H9 (cell line): Measurements from ENCODE around the gene OR8B2. TPM values are rescaled to one million over a fixed set of nuclear protein-coding genes. Genes with fewer than 3 reads are reported as not detected.

Experiments
- DNase-seq: peaks from one replicate; pipeline ENCODE4 v3.0.0-alpha.2; 2017
- H2AFZ ChIP-seq: one replicate; pipeline ENCODE4 v1.6.1; 2013; ENCODE audit warnings: mild to moderate bottlenecking, low read length, control low read depth, moderate library complexity
- H2AK5ac ChIP-seq: 2 replicates; pipeline ENCODE4 v1.6.1; 2013; ENCODE audit warnings: low read length, control low read depth, mixed read lengths; ENCODE audit not compliant: insufficient read length
- H2BK120ac ChIP-seq: one replicate; pipeline ENCODE4 v1.6.1; 2013; ENCODE audit warnings: low read depth, mild to moderate bottlenecking, low read length, control low read depth, inconsistent platforms; ENCODE audit not compliant: poor library complexity, severe bottlenecking
- H2BK12ac ChIP-seq: 2 replicates; pipeline ENCODE4 v1.6.1; 2013; ENCODE audit warnings: low read length, control low read depth, mixed read lengths, low read depth; ENCODE audit not compliant: insufficient read length
- H2BK15ac ChIP-seq: 2 replicates; pipeline ENCODE4 v1.6.1; 2013; ENCODE audit warnings: low read depth, low read length, control low read depth
- H2BK20ac ChIP-seq: one replicate; pipeline ENCODE4 v1.6.1; 2013; ENCODE audit warnings: low read depth, mild to moderate bottlenecking, low read length, control low read depth, inconsistent platforms; ENCODE audit not compliant: poor library complexity, severe bottlenecking
- H2BK5ac ChIP-seq: 2 replicates; pipeline ENCODE4 v1.6.1; 2013; ENCODE audit warnings: low read length, control low read depth, mixed read lengths; ENCODE audit not compliant: insufficient read length
- H3K14ac ChIP-seq: 2 replicates; pipeline ENCODE4 v1.6.1; 2013; ENCODE audit warnings: low read length, control low read depth; ENCODE audit not compliant: insufficient read depth
- H3K18ac ChIP-seq: 2 replicates; pipeline ENCODE4 v1.6.1; 2013; ENCODE audit warnings: low read depth, mild to moderate bottlenecking, mixed read lengths, low read length, control low read depth; ENCODE audit not compliant: insufficient read length
- H3K23ac ChIP-seq: 2 replicates; pipeline ENCODE4 v1.6.1; 2013; ENCODE audit warnings: low read length, control low read depth, mixed read lengths, low read depth; ENCODE audit not compliant: insufficient read length
- H3K23me2 ChIP-seq: 2 replicates; pipeline ENCODE4 v1.6.1; 2013; ENCODE audit warnings: low read depth, mild to moderate bottlenecking, mixed read lengths, low read length, control low read depth; ENCODE audit not compliant: insufficient read length, poor library complexity, severe bottlenecking
- H3K27ac ChIP-seq: 2 replicates; pipeline ENCODE4 v1.5.1; 2013; ENCODE audit warnings: low read length, control low read depth, mixed read lengths, low read depth; ENCODE audit not compliant: insufficient read length
- H3K27me3 ChIP-seq: 2 replicates; pipeline ENCODE4 v1.6.1; 2013; ENCODE audit warnings: low read length, control low read depth, inconsistent platforms; ENCODE audit not compliant: insufficient read depth
- H3K4ac ChIP-seq: 2 replicates; pipeline ENCODE4 v1.6.1; 2013; ENCODE audit warnings: low read depth, mild to moderate bottlenecking, control low read depth, inconsistent platforms, low read length, moderate library complexity
- H3K4me1 ChIP-seq: 2 replicates; pipeline ENCODE4 v1.6.1; 2013; ENCODE audit warnings: low read length, control low read depth, inconsistent platforms; ENCODE audit not compliant: insufficient read depth
- H3K4me2 ChIP-seq: 2 replicates; pipeline ENCODE4 v1.6.1; 2013; ENCODE audit warnings: low read length, control low read depth, mixed read lengths; ENCODE audit not compliant: insufficient read length, insufficient read depth
- H3K56ac ChIP-seq: 2 replicates; pipeline ENCODE4 v1.6.1; 2013; ENCODE audit warnings: low read depth, mild to moderate bottlenecking, mixed read lengths, low read length, control low read depth; ENCODE audit not compliant: insufficient read length
- H3K79me1 ChIP-seq: 2 replicates; pipeline ENCODE4 v1.6.1; 2013; ENCODE audit warnings: low read depth, mild to moderate bottlenecking, moderate library complexity, low read length, control low read depth, inconsistent platforms; ENCODE audit not compliant: insufficient read depth, poor library complexity, severe bottlenecking
- H3K79me2 ChIP-seq: 2 replicates; pipeline ENCODE4 v1.6.1; 2013; ENCODE audit warnings: low read length, control low read depth, inconsistent platforms; ENCODE audit not compliant: insufficient read depth
- H3K9ac ChIP-seq: 2 replicates; pipeline ENCODE4 v1.6.1; 2013; ENCODE audit warnings: low read length, control low read depth, mixed read lengths; ENCODE audit not compliant: insufficient read length; ENCODE audit errors: extremely low read depth
- H3K9me3 ChIP-seq: one replicate; pipeline ENCODE4 v1.6.1; 2013; ENCODE audit warnings: low read depth, low read length, inconsistent platforms; ENCODE audit not compliant: control insufficient read depth
- H3T11ph ChIP-seq: one replicate; pipeline ENCODE4 v1.6.1; 2013; ENCODE audit warnings: mild to moderate bottlenecking, low read length, control low read depth, inconsistent platforms
- H4K20me1 ChIP-seq: one replicate; pipeline ENCODE4 v1.6.1; 2013; ENCODE audit not compliant: control insufficient read depth, insufficient read length, insufficient read depth
- H4K5ac ChIP-seq: 2 replicates; pipeline ENCODE4 v1.6.1; 2013; ENCODE audit warnings: low read depth, mild to moderate bottlenecking, mixed read lengths, low read length, control low read depth; ENCODE audit not compliant: insufficient read length
- H4K8ac ChIP-seq: replicated peaks from 2 replicates; pipeline ENCODE4 v1.6.1; 2013; ENCODE audit warnings: low read length, control low read depth, mixed read lengths, low read depth; ENCODE audit not compliant: insufficient read length
- H4K91ac ChIP-seq: 2 replicates; pipeline ENCODE4 v1.6.1; 2013; ENCODE audit warnings: low read depth, mild to moderate bottlenecking, moderate library complexity, mixed read lengths, low read length, control low read depth; ENCODE audit not compliant: insufficient read length
- H3K27ac Mint-ChIP-seq, 3 experiments: 2 replicates in 2 of 3; 3 replicates in 1 of 3; pipeline ENCODE4 v1.8.0; 2020 to 2021; ENCODE audit warnings: mixed read lengths in 3 of 3, mild to moderate bottlenecking in 1 of 3, moderate library complexity in 1 of 3
- H3K27me3 Mint-ChIP-seq: 2 replicates; pipeline ENCODE4 v1.8.0; 2021; ENCODE audit warnings: low read depth, mild to moderate bottlenecking, moderate library complexity, mixed read lengths
- H3K36me3 Mint-ChIP-seq, 3 experiments: 2 replicates in 2 of 3; 3 replicates in 1 of 3; pipeline ENCODE4 v1.8.0; 2020 to 2021; ENCODE audit warnings: low read depth in 3 of 3, mixed read lengths in 3 of 3; ENCODE audit not compliant: insufficient read depth in 1 of 3
- H3K4me1 Mint-ChIP-seq, 2 experiments: 2 replicates each; pipeline ENCODE4 v1.8.0; 2020; ENCODE audit warnings: mixed read lengths in 2 of 2
- H3K4me3 Mint-ChIP-seq, 2 experiments: 2 replicates in 1 of 2; 3 replicates in 1 of 2; pipeline ENCODE4 v1.8.0; 2020 to 2021; ENCODE audit warnings: mild to moderate bottlenecking in 2 of 2, mixed read lengths in 2 of 2, moderate library complexity in 1 of 2
- H3K9me3 Mint-ChIP-seq, 2 experiments: 2 replicates in 1 of 2; 3 replicates in 1 of 2; pipeline ENCODE4 v1.8.0; 2020; ENCODE audit warnings: mild to moderate bottlenecking in 2 of 2, mixed read lengths in 2 of 2, moderate library complexity in 1 of 2
- CTCF ChIP-seq: fragments of 200-600 bp; sonication (generic); conservative IDR thresholded peaks from 3 replicates; pipeline ENCODE4 v1.8.0; 2021; ENCODE audit warnings: antibody characterized with exemption, mild to moderate bottlenecking
- WGBS: extraction: QIAGEN DNeasy Blood & Tissue Kit; methylation state at CpG from one replicate; pipeline ENCODE4 v1.1.7; 2013; ENCODE audit warnings: missing lambda C conversion rate, low lambda C conversion rate, mixed read lengths; ENCODE audit not compliant: insufficient read length; ENCODE audit errors: extremely low coverage; 5-methylcytosine and 5-hydroxymethylcytosine counted together
- total RNA-seq: library from RNA; stranded (reverse); gene quantifications from 2 replicates; pipeline ENCODE4 v1.2.1, GENCODE V29; 2021

Gene OR8B2
- total RNA-seq, 1 experiment from 2014 or later = not detected

DNA sequence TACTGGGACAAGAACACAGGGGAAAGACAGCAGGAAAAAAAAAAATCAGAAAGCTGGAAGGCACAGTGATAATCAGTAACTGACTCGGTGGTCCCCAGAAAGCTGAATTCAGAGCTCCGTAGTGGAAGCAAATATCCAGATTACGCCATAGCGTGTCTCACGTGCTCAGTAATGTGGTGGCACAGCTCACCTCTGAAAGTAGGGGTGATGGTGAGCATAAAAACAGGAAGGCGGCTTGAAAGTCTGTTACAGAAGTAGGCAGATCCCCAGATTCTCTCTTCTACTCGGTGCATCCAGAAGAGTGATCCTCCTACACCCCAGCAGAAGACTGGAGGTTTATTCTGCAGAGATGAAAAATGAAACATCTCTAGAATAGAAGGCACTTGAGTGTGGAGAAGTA lies 25.6 kb upstream of the OR8B2 start:
- Histone ChIP-seq H2BK15ac (no peak overlapping the region), H3K79me2 (no peaks in the 10 kb centered on the region), H3K9ac (no peak overlapping the region), H2AFZ (no peak overlapping the region), H4K20me1 (no peaks in the 10 kb centered on the region), H4K91ac (no peak overlapping the region), H3K23me2 (no peaks in the 10 kb centered on the region), H3K18ac (no peak overlapping the region), H3K56ac (no peak overlapping the region), H3T11ph (no peak overlapping the region), H3K27me3 (no peaks in the 10 kb centered on the region), H2AK5ac (no peak overlapping the region), H3K4me1 (no peaks in the 10 kb centered on the region), H4K8ac (no peak overlapping the region), H3K4me2 (no peak overlapping the region), H3K27ac (no peak overlapping the region), H2BK120ac (no peak overlapping the region), H2BK5ac (no peak overlapping the region), H2BK12ac (no peak overlapping the region), H2BK20ac (no peak overlapping the region), H3K4ac (no peak overlapping the region), H3K23ac (no peak overlapping the region), H4K5ac (no peak overlapping the region), H3K79me1 (no peaks in the 10 kb centered on the region), H3K14ac (no peak overlapping the region), H3K9me3 (no peaks in the 10 kb centered on the region)
- no peak overlapping the region for H3K27ac Mint-ChIP-seq
- H3K4me3 Mint-ChIP-seq = no peak overlapping the region
- H3K27me3 Mint-ChIP-seq = peaks cover 3% of the 10 kb centered on the region
- H3K4me1 Mint-ChIP-seq = no peaks in the 10 kb centered on the region
- no CpG with 5 or more reads among the region's 7 CpGs for WGBS
- no peak for DNase-seq
- no peaks in the 10 kb centered on the region for H3K9me3 Mint-ChIP-seq
- TF ChIP-seq CTCF = no peak
- H3K36me3 Mint-ChIP-seq = no peaks in the 10 kb centered on the region
